Esophagus muscularis mucosa (tissue), 4 donors: Measurements from ENCODE around the gene PF4V1.

Experiments used
- EP300 ChIP-seq: sonication (generic); formaldehyde crosslinking; IDR thresholded peaks from one replicate; pipeline ENCODE4 v1.6.1; 2017; ENCODE audit warnings: antibody characterized with exemption
- POLR2A ChIP-seq: fragments of 450-650 bp; IDR thresholded peaks from one replicate; pipeline ENCODE4 v1.6.1; 2017; ENCODE audit warnings: antibody characterized with exemption, moderate library complexity, mild to moderate bottlenecking, low read depth
- POLR2AphosphoS5 ChIP-seq, 2 donors: sonication (generic); formaldehyde crosslinking; IDR thresholded peaks; one replicate each; pipeline ENCODE4 v1.6.1; 2017; ENCODE audit warnings: antibody characterized with exemption in 2 of 2
- TF ChIP-seq, protein P1 (sequence below), 3 experiments: fragments of 200-600 bp in 2 of 3; fragments of 450-650 bp in 1 of 3; sonication (generic) in 2 of 3; IDR thresholded peaks; one replicate each; pipeline ENCODE4 v1.5.1; 2017 to 2019; ENCODE audit warnings: antibody characterized with exemption in 3 of 3, mild to moderate bottlenecking in 2 of 3, moderate library complexity in 1 of 3

- TF ChIP-seq, protein P1, sequence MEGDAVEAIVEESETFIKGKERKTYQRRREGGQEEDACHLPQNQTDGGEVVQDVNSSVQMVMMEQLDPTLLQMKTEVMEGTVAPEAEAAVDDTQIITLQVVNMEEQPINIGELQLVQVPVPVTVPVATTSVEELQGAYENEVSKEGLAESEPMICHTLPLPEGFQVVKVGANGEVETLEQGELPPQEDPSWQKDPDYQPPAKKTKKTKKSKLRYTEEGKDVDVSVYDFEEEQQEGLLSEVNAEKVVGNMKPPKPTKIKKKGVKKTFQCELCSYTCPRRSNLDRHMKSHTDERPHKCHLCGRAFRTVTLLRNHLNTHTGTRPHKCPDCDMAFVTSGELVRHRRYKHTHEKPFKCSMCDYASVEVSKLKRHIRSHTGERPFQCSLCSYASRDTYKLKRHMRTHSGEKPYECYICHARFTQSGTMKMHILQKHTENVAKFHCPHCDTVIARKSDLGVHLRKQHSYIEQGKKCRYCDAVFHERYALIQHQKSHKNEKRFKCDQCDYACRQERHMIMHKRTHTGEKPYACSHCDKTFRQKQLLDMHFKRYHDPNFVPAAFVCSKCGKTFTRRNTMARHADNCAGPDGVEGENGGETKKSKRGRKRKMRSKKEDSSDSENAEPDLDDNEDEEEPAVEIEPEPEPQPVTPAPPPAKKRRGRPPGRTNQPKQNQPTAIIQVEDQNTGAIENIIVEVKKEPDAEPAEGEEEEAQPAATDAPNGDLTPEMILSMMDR (IDR thresholded peaks at IDR 0.05): no peak
- TF ChIP-seq POLR2A (no peak), POLR2AphosphoS5 (IDR thresholded peaks at IDR 0.05) (no peak), EP300 (no peak)
These were observed 13.4 kb upstream of the PF4V1 start for GRCh38 chr4:73839715-73840114.
